Nephron progenitor cell (in vitro differentiated cells): ENCODE results near the gene C2orf66.

Experiments
- DNase-seq: peaks from one replicate; pipeline ENCODE4 v3.0.0; 2021
- H3K27ac Mint-ChIP-seq: 2 replicates; pipeline ENCODE4 v1.8.0; 2021; ENCODE audit warnings: mild to moderate bottlenecking, moderate library complexity, mixed read lengths
- H3K27me3 Mint-ChIP-seq: 2 replicates; pipeline ENCODE4 v1.8.0; 2021; ENCODE audit warnings: mild to moderate bottlenecking, low read depth, mixed read lengths; ENCODE audit not compliant: poor library complexity
- H3K36me3 Mint-ChIP-seq: 2 replicates; pipeline ENCODE4 v1.8.0; 2021; ENCODE audit warnings: low read depth, mixed read lengths
- H3K4me1 Mint-ChIP-seq: 2 replicates; pipeline ENCODE4 v1.8.0; 2021; ENCODE audit warnings: mixed read lengths
- H3K4me3 Mint-ChIP-seq: 2 replicates; pipeline ENCODE4 v1.8.0; 2021; ENCODE audit warnings: mild to moderate bottlenecking, moderate library complexity, mixed read lengths
- H3K9me3 Mint-ChIP-seq: 2 replicates; pipeline ENCODE4 v1.8.0; 2021; ENCODE audit warnings: mild to moderate bottlenecking, moderate library complexity, mixed read lengths
- TF ChIP-seq, protein P1 (sequence below): fragments of 200-600 bp; sonication (generic); IDR thresholded peaks from 2 replicates; pipeline ENCODE4 v1.5.0; 2021; ENCODE audit warnings: antibody characterized with exemption

The C2orf66 gene

DNA sequence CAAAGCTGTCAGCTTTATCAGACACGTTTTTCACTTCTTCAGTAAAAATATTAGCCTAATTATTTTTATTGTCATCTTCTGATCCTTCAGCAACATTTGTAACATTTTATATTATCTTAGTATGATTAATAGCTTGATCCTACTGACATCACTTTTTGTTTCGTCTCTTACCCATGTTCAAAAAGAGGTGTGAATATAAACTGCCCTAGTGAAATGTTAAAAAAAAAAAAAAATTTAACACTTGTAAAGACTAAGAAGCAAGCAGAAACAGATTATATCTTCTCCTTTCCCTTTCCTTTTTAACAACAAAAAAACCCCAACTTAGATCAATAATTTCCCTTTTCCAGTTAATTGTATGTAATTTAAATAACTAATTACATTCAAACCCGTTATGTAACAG, 36.2 kb upstream of the C2orf66 start:
- H3K27me3 Mint-ChIP-seq, result no peaks in the 10 kb centered on the region
- H3K4me3 Mint-ChIP-seq, result no peak overlapping the region
- H3K9me3 Mint-ChIP-seq, result no peaks in the 10 kb centered on the region
- no peaks in the 10 kb centered on the region for H3K4me1 Mint-ChIP-seq
- TF ChIP-seq, protein P1, sequence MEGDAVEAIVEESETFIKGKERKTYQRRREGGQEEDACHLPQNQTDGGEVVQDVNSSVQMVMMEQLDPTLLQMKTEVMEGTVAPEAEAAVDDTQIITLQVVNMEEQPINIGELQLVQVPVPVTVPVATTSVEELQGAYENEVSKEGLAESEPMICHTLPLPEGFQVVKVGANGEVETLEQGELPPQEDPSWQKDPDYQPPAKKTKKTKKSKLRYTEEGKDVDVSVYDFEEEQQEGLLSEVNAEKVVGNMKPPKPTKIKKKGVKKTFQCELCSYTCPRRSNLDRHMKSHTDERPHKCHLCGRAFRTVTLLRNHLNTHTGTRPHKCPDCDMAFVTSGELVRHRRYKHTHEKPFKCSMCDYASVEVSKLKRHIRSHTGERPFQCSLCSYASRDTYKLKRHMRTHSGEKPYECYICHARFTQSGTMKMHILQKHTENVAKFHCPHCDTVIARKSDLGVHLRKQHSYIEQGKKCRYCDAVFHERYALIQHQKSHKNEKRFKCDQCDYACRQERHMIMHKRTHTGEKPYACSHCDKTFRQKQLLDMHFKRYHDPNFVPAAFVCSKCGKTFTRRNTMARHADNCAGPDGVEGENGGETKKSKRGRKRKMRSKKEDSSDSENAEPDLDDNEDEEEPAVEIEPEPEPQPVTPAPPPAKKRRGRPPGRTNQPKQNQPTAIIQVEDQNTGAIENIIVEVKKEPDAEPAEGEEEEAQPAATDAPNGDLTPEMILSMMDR, result no peak
- no peak overlapping the region for H3K27ac Mint-ChIP-seq
- peaks cover 56% of the 10 kb centered on the region for H3K36me3 Mint-ChIP-seq
- DNase-seq, result no peak

DNA sequence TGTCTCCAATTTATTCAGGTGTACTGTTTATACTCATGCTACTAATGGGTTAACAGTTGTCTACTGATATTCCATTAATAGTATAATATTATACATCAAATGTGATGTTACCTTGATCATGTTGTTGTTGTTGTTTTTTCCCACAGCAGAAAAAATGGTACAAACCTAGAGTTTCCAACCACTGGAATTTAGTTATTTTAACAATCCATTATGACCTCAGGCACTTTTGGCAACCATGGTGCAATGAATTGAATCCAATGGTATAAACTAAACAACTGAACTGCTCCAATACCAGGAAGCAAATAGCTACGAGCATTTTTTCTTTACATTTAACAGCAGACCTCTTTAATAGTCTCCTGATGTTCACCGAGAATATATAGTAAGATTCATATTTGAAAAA, 31.0 kb upstream of the C2orf66 start:
- Mint-ChIP-seq H3K4me1 (no peaks in the 10 kb centered on the region), H3K27ac (no peak overlapping the region), H3K4me3 (no peak overlapping the region), H3K9me3 (no peaks in the 10 kb centered on the region), H3K27me3 (no peaks in the 10 kb centered on the region), H3K36me3 (peaks cover 46% of the 10 kb centered on the region)
- TF ChIP-seq, protein P1, result no peak
- no peak for DNase-seq

DNA sequence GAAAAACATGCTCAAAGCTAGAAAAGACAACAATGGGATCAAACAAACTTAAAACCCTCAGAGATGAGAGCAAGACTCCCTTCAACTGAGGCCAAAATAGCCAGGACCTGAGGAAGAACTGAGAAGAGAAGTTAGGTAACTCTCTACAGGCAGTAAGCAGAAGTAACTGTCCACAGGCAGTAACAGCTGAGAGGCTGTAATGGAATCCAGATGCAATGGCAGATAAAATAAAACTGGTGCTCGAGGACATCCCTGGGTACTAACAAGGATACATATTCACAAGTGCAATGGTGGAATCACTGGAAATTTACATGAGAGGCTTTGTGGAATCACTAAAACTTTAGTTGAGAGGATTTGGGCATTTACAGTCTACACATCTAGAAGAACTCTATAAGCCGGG, 30.4 kb upstream of the C2orf66 start:
- H3K9me3 Mint-ChIP-seq, result no peaks in the 10 kb centered on the region
- H3K27ac Mint-ChIP-seq, result no peak overlapping the region
- DNase-seq, result no peak
- TF ChIP-seq, protein P1, result no peak
- H3K4me3 Mint-ChIP-seq, result no peak overlapping the region
- no peaks in the 10 kb centered on the region for H3K27me3 Mint-ChIP-seq
- no peaks in the 10 kb centered on the region for H3K4me1 Mint-ChIP-seq
- peaks cover 45% of the 10 kb centered on the region for H3K36me3 Mint-ChIP-seq

DNA sequence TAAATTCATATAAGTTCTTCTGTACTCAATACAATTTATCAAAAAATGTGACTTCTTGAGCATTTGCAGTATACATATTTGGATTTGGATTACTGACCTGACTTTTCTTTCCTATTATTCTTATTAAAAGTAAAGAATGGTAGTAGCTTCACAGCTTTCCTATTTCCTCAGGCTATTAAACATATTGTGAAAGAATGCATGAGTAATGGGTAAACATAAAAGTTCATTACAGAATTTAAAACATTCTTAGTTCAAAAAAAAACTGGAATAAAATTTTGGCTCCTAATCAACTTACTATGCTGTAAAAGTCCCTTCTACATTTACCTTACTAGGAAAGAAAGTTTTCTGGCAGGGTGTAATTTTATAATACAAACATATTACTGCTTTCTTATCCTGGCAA, 27.3 kb upstream of the C2orf66 start:
- H3K4me1 Mint-ChIP-seq, result no peaks in the 10 kb centered on the region
- TF ChIP-seq, protein P1, result no peak
- DNase-seq, result no peak
- peaks cover 46% of the 10 kb centered on the region for H3K36me3 Mint-ChIP-seq
- H3K4me3 Mint-ChIP-seq, result no peak overlapping the region
- H3K27ac Mint-ChIP-seq, result no peak overlapping the region
- H3K9me3 Mint-ChIP-seq, result no peaks in the 10 kb centered on the region
- H3K27me3 Mint-ChIP-seq, result no peaks in the 10 kb centered on the region

DNA sequence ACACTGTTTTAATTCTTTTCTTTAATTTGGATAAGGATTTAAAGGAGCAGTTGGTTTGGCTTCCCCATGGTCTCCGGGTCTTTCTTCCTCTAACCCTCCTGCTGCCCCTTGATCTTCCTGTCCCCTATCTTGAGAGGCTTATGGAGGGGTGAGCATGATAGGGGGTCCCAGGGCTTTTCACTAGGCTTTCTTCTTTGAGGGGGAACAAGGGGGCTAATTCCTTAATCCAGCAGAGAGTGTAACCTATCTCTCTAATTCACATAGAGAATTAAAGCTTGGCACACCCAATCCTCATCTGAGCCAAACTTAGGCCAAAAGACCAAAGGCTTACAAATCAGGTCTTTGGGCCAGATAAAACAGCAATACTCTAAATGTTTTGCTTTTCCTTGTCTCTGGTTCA, 21.5 kb upstream of the C2orf66 start:
- Mint-ChIP-seq H3K36me3 (peaks cover 24% of the 10 kb centered on the region), H3K4me1 (no peaks in the 10 kb centered on the region), H3K27ac (peak overlapping the region; percentile 97), H3K4me3 (no peak overlapping the region), H3K27me3 (no peaks in the 10 kb centered on the region), H3K9me3 (no peaks in the 10 kb centered on the region)
- TF ChIP-seq, protein P1, result no peak
- DNase-seq, result no peak

DNA sequence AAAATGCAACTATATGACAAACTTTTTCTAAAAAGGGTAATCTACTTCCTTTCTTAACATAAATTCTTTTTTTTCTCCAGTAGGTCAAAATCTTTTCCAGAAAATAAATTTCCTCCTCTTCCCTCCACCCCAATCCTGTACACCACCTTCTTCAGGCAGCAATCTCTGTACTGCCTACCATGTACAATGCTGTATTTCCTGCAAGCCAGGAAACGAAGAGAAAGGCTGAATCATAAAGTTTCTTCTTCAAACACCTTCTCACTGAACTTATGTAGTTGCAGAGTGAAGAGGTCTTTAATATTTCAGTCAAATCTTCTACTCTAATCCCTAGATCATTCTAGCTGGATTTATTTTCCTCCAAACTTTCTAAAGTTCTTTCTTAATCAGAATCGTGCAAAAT, 18.2 kb upstream of the C2orf66 start:
- Mint-ChIP-seq H3K27me3 (peaks cover 9% of the 10 kb centered on the region), H3K9me3 (no peaks in the 10 kb centered on the region), H3K36me3 (peaks cover 13% of the 10 kb centered on the region), H3K27ac (no peak overlapping the region), H3K4me3 (no peak overlapping the region), H3K4me1 (no peaks in the 10 kb centered on the region)
- no peak for DNase-seq
- TF ChIP-seq, protein P1, result no peak
